Measurements from ENCODE around the gene CDX2.

CDX2 gene

GRCh38 chr13:27962982-27963381 is 6.1 kb downstream of the CDX2 start:
- no peak overlapping the region for H3K27ac Mint-ChIP-seq
- H3K4me1 Mint-ChIP-seq (ENCODE audit: low read depth), result peaks cover 14% of the 10 kb centered on the region

GRCh38 chr13:27962128-27962841 is 6.8 kb downstream of the CDX2 start:
- H3K4me3 Mint-ChIP-seq, result no peak overlapping the region
- no peaks in the 10 kb centered on the region for H3K9me3 Mint-ChIP-seq
- H3K4me1 Mint-ChIP-seq (ENCODE audit: low read depth), result peaks cover 7% of the 10 kb centered on the region

More at GRCh38 chr13:27962982-27963381, 6.1 kb downstream of the CDX2 start:
- Mint-ChIP-seq H3K4me3 (no peak overlapping the region), H3K27me3 (peaks cover 77% of the 10 kb centered on the region), H3K36me3 (ENCODE audit: low read depth) (no peaks in the 10 kb centered on the region), H3K9me3 (no peaks in the 10 kb centered on the region)

GRCh38 chr13:27961227-27962085 is 7.7 kb downstream of the CDX2 start:
- Mint-ChIP-seq H3K9me3 (no peaks in the 10 kb centered on the region), H3K27ac (no peak overlapping the region), H3K36me3 (ENCODE audit: low read depth) (no peaks in the 10 kb centered on the region), H3K27me3 (peaks cover 76% of the 10 kb centered on the region), H3K4me3 (no peak overlapping the region), H3K4me1 (ENCODE audit: low read depth) (peaks cover 4% of the 10 kb centered on the region)

More at GRCh38 chr13:27962128-27962841, 6.8 kb downstream of the CDX2 start:
- H3K27ac Mint-ChIP-seq, result no peak overlapping the region
- H3K27me3 Mint-ChIP-seq, result peaks cover 74% of the 10 kb centered on the region
- H3K36me3 Mint-ChIP-seq (ENCODE audit: low read depth), result no peaks in the 10 kb centered on the region

GRCh38 chr13:27960362-27961226 is 8.5 kb downstream of the CDX2 start:
- peaks cover 4% of the 10 kb centered on the region for H3K4me1 Mint-ChIP-seq (ENCODE audit: low read depth)
- peaks cover 76% of the 10 kb centered on the region for H3K27me3 Mint-ChIP-seq
- no peaks in the 10 kb centered on the region for H3K9me3 Mint-ChIP-seq
- no peaks in the 10 kb centered on the region for H3K36me3 Mint-ChIP-seq (ENCODE audit: low read depth)
- no peak overlapping the region for H3K27ac Mint-ChIP-seq
- no peak overlapping the region for H3K4me3 Mint-ChIP-seq

GRCh38 chr13:27959976-27960361 is 9.1 kb downstream of the CDX2 start:
- H3K27ac Mint-ChIP-seq, result no peak overlapping the region

GRCh38 chr13:27956576-27957300 is 12.4 kb downstream of the CDX2 start:
- Mint-ChIP-seq H3K9me3 (no peaks in the 10 kb centered on the region), H3K36me3 (ENCODE audit: low read depth) (no peaks in the 10 kb centered on the region), H3K4me3 (no peak overlapping the region), H3K27me3 (peaks cover 78% of the 10 kb centered on the region), H3K27ac (no peak overlapping the region), H3K4me1 (ENCODE audit: low read depth) (peaks cover 23% of the 10 kb centered on the region)

More at GRCh38 chr13:27959976-27960361, 9.1 kb downstream of the CDX2 start:
- H3K4me1 Mint-ChIP-seq (ENCODE audit: low read depth), result peaks cover 6% of the 10 kb centered on the region
- no peaks in the 10 kb centered on the region for H3K36me3 Mint-ChIP-seq (ENCODE audit: low read depth)
- peaks cover 76% of the 10 kb centered on the region for H3K27me3 Mint-ChIP-seq
- no peaks in the 10 kb centered on the region for H3K9me3 Mint-ChIP-seq
- H3K4me3 Mint-ChIP-seq, result no peak overlapping the region

GRCh38 chr13:27955014-27955591 is 14.0 kb downstream of the CDX2 start:
- H3K27ac Mint-ChIP-seq, result no peak overlapping the region
- peak overlapping the region; percentile 41 for H3K4me3 Mint-ChIP-seq
- H3K27me3 Mint-ChIP-seq, result peaks cover 81% of the 10 kb centered on the region
- peaks cover 22% of the 10 kb centered on the region for H3K4me1 Mint-ChIP-seq (ENCODE audit: low read depth)
- H3K36me3 Mint-ChIP-seq (ENCODE audit: low read depth), result no peaks in the 10 kb centered on the region
- H3K9me3 Mint-ChIP-seq, result peaks cover under 1% of the 10 kb centered on the region

GRCh38 chr13:27954406-27954851 is 14.7 kb downstream of the CDX2 start:
- H3K36me3 Mint-ChIP-seq (ENCODE audit: low read depth), result no peaks in the 10 kb centered on the region
- peaks cover 4% of the 10 kb centered on the region for H3K9me3 Mint-ChIP-seq
- peaks cover 19% of the 10 kb centered on the region for H3K4me1 Mint-ChIP-seq (ENCODE audit: low read depth)
- H3K27me3 Mint-ChIP-seq, result peaks cover 80% of the 10 kb centered on the region
- peak overlapping the region; percentile 76 for H3K4me3 Mint-ChIP-seq
- no peak overlapping the region for H3K27ac Mint-ChIP-seq

GRCh38 chr13:27953676-27954405 is 15.3 kb downstream of the CDX2 start:
- H3K36me3 Mint-ChIP-seq (ENCODE audit: low read depth), result no peaks in the 10 kb centered on the region
- peak overlapping the region; percentile 76 for H3K4me3 Mint-ChIP-seq
- H3K27me3 Mint-ChIP-seq, result peaks cover 79% of the 10 kb centered on the region
- H3K9me3 Mint-ChIP-seq, result peaks cover 4% of the 10 kb centered on the region
- H3K27ac Mint-ChIP-seq, result no peak overlapping the region
- H3K4me1 Mint-ChIP-seq (ENCODE audit: low read depth), result peaks cover 19% of the 10 kb centered on the region

GRCh38 chr13:27952876-27953675 is 16.0 kb downstream of the CDX2 start:
- peaks cover 77% of the 10 kb centered on the region for H3K27me3 Mint-ChIP-seq
- H3K9me3 Mint-ChIP-seq, result peaks cover 6% of the 10 kb centered on the region
- no peaks in the 10 kb centered on the region for H3K36me3 Mint-ChIP-seq (ENCODE audit: low read depth)
- peak overlapping the region; percentile 52 for H3K4me3 Mint-ChIP-seq
- peaks cover 19% of the 10 kb centered on the region for H3K4me1 Mint-ChIP-seq (ENCODE audit: low read depth)
- H3K27ac Mint-ChIP-seq, result no peak overlapping the region

GRCh38 chr13:27942972-27943371 is 26.1 kb downstream of the CDX2 start:
- Mint-ChIP-seq H3K4me3 (no peak overlapping the region), H3K36me3 (ENCODE audit: low read depth) (no peaks in the 10 kb centered on the region), H3K27ac (no peak overlapping the region), H3K4me1 (ENCODE audit: low read depth) (no peaks in the 10 kb centered on the region), H3K9me3 (peaks cover 8% of the 10 kb centered on the region), H3K27me3 (peaks cover 34% of the 10 kb centered on the region)

- no peak overlapping the region for H3K27ac Mint-ChIP-seq
- H3K9me3 Mint-ChIP-seq, result no peaks in the 10 kb centered on the region
- H3K4me1 Mint-ChIP-seq (ENCODE audit: low read depth), result no peaks in the 10 kb centered on the region
- peaks cover 39% of the 10 kb centered on the region for H3K27me3 Mint-ChIP-seq
- H3K4me3 Mint-ChIP-seq, result no peak overlapping the region
- no peaks in the 10 kb centered on the region for H3K36me3 Mint-ChIP-seq (ENCODE audit: low read depth)
These were observed 35.4 kb downstream of the CDX2 start for GRCh38 chr13:27933580-27934328.
